Stimulated activated naive CD4-positive, alpha-beta T cell (primary cell): ENCODE data around the gene NDUFS7.

ENCODE experiments used
- DNase-seq, 6 experiments: peaks; one replicate each; lab custom pipeline; 2025; lab: John Stamatoyannopoulos, UW

Gene NDUFS7

GRCh38 chr19:1400281-1401137 lies 16.8 kb downstream of the NDUFS7 start:
- DNase-seq = peak in 1 of 6 experiments; percentile 18

- peak; percentile 23 to 71 (median 56) for DNase-seq
Observed at GRCh38 chr19:1401138-1401888, 17.6 kb downstream of the NDUFS7 start, which contains the start of gene GAMT. Gene GAMT (minus strand): TSS chr19:1401542. CDS start chr19:1401476, 66 bp downstream.

- DNase-seq = no peak
Observed at GRCh38 chr19:1401889-1402217, 18.1 kb downstream of the NDUFS7 start.

GRCh38 chr19:1402411-1403070 lies 18.8 kb downstream of the NDUFS7 start:
- DNase-seq = no peak

GRCh38 chr19:1406774-1407527 lies 23.2 kb downstream of the NDUFS7 start:
- peak; percentile 98 to 100 (median 99) for DNase-seq

- peak in 5 of 6 experiments; percentile 30 to 62 (median 50) for DNase-seq
Observed at GRCh38 chr19:1407528-1408299, 24.0 kb downstream of the NDUFS7 start, which contains the start of gene DAZAP1. Gene DAZAP1 (plus strand): TSS chr19:1407586. CDS start chr19:1407774, 188 bp downstream.

GRCh38 chr19:1408300-1409203 lies 24.8 kb downstream of the NDUFS7 start:
- DNase-seq = peak; percentile 24 to 59 (median 52)

GRCh38 chr19:1409204-1410005 lies 25.7 kb downstream of the NDUFS7 start:
- DNase-seq = no peak

GRCh38 chr19:1410136-1410786 lies 26.6 kb downstream of the NDUFS7 start:
- no peak for DNase-seq

- DNase-seq = no peak
Observed at GRCh38 chr19:1410789-1411188, 27.1 kb downstream of the NDUFS7 start.

GRCh38 chr19:1411255-1412191 lies 27.8 kb downstream of the NDUFS7 start:
- no peak for DNase-seq

- DNase-seq = no peak
Observed at GRCh38 chr19:1412323-1412923, 28.7 kb downstream of the NDUFS7 start.

- DNase-seq = no peak
Observed at GRCh38 chr19:1412995-1413800, 29.5 kb downstream of the NDUFS7 start.

GRCh38 chr19:1416014-1416841 lies 32.5 kb downstream of the NDUFS7 start:
- DNase-seq = no peak

GRCh38 chr19:1417145-1417544 lies 33.4 kb downstream of the NDUFS7 start:
- DNase-seq = no peak
